ENCODE data around the gene ANKRD65.
"Not testable (repeated sequence)": the region's sequence is repeated elsewhere in the genome, so short reads cannot be mapped to it uniquely, and the experiment has no call there.

Gene ANKRD65

GRCh38 chr1:1421147-1421906 is at the start of gene ANKRD65:
ANKRD65 (minus strand) TSS chr1:1421276; CDS start chr1:1421005, 271 bp downstream.
- in situ Hi-C loops (cut with MboI; ENCODE audit: low sequenced_read_pairs): no loop called here

GRCh38 chr1:1468196-1468985 is 47.3 kb upstream of the ANKRD65 start:
- in situ Hi-C loops (cut with MboI; ENCODE audit: low sequenced_read_pairs): not testable (repeated sequence)

GRCh38 chr1:1463312-1463711 is 42.2 kb upstream of the ANKRD65 start:
- in situ Hi-C loops (cut with MboI; ENCODE audit: low sequenced_read_pairs): no loop called here

- in situ Hi-C loops (cut with MboI; ENCODE audit: low sequenced_read_pairs): no loop called here
These were observed 41.4 kb upstream of the ANKRD65 start for GRCh38 chr1:1462318-1462966.

- in situ Hi-C loops (cut with MboI; ENCODE audit: low sequenced_read_pairs): no loop called here
These were observed 40.7 kb upstream of the ANKRD65 start for GRCh38 chr1:1461721-1462317.

GRCh38 chr1:1460540-1461130 is 39.6 kb upstream of the ANKRD65 start:
- in situ Hi-C loops (cut with MboI; ENCODE audit: low sequenced_read_pairs): no loop called here

GRCh38 chr1:1459711-1460110 is 38.6 kb upstream of the ANKRD65 start:
- in situ Hi-C loops (cut with MboI; ENCODE audit: low sequenced_read_pairs): not testable (repeated sequence)

GRCh38 chr1:1459156-1459555 is 38.1 kb upstream of the ANKRD65 start:
- in situ Hi-C loops (cut with MboI; ENCODE audit: low sequenced_read_pairs): not testable (repeated sequence)

- in situ Hi-C loops (cut with MboI; ENCODE audit: low sequenced_read_pairs): not testable (repeated sequence)
These were observed 35.7 kb upstream of the ANKRD65 start for GRCh38 chr1:1456683-1457255.

- in situ Hi-C loops (cut with MboI; ENCODE audit: low sequenced_read_pairs): not testable (repeated sequence)
These were observed 34.9 kb upstream of the ANKRD65 start for GRCh38 chr1:1455934-1456333.

GRCh38 chr1:1455366-1455884 is 34.3 kb upstream of the ANKRD65 start:
- in situ Hi-C loops (cut with MboI; ENCODE audit: low sequenced_read_pairs): no loop called here

GRCh38 chr1:1454286-1455056 is 33.4 kb upstream of the ANKRD65 start:
- in situ Hi-C loops (cut with MboI; ENCODE audit: low sequenced_read_pairs): not testable (repeated sequence)

- in situ Hi-C loops (cut with MboI; ENCODE audit: low sequenced_read_pairs): no loop called here
These were observed 31.8 kb upstream of the ANKRD65 start for GRCh38 chr1:1452882-1453281.

GRCh38 chr1:1452365-1452739 is 31.3 kb upstream of the ANKRD65 start:
- in situ Hi-C loops (cut with MboI; ENCODE audit: low sequenced_read_pairs): not testable (repeated sequence)

GRCh38 chr1:1451696-1452364 is 30.8 kb upstream of the ANKRD65 start:
- in situ Hi-C loops (cut with MboI; ENCODE audit: low sequenced_read_pairs): no loop called here

- in situ Hi-C loops (cut with MboI; ENCODE audit: low sequenced_read_pairs): not testable (repeated sequence)
These were observed 29.5 kb upstream of the ANKRD65 start for GRCh38 chr1:1450616-1451015.

- in situ Hi-C loops (cut with MboI; ENCODE audit: low sequenced_read_pairs): no loop called here
These were observed 28.1 kb upstream of the ANKRD65 start, which contains the start of gene ATAD3C for GRCh38 chr1:1449099-1449739. ATAD3C (plus strand) TSS chr1:1449689; CDS start chr1:1450684, 995 bp downstream.

- in situ Hi-C loops (cut with MboI; ENCODE audit: low sequenced_read_pairs): not testable (repeated sequence)
These were observed 25.6 kb upstream of the ANKRD65 start for GRCh38 chr1:1446631-1447030.

Data from HL-60/S4 treated with phorbol 12-myristate 13-acetate at 8.2 ng/mL for 4 days and 3 days (cell line).